GM19395 (cell line): Measurements from ENCODE around the gene PLCG1.
A peak's percentile ranks its signal among the peaks of the same experiment; 100 is the strongest.
"Not testable (repeated sequence)": the region's sequence is repeated elsewhere in the genome, so short reads cannot be mapped to it uniquely, and the experiment has no call there.

ENCODE experiments used
- ATAC-seq: cut with Tn5 transposase; IDR thresholded peaks from one replicate; pipeline ENCODE4 v1.9.1; 2021; ENCODE audit warnings: mild to moderate bottlenecking, moderate library complexity; ENCODE audit not compliant: unreplicated experiment

Gene PLCG1

DNA sequence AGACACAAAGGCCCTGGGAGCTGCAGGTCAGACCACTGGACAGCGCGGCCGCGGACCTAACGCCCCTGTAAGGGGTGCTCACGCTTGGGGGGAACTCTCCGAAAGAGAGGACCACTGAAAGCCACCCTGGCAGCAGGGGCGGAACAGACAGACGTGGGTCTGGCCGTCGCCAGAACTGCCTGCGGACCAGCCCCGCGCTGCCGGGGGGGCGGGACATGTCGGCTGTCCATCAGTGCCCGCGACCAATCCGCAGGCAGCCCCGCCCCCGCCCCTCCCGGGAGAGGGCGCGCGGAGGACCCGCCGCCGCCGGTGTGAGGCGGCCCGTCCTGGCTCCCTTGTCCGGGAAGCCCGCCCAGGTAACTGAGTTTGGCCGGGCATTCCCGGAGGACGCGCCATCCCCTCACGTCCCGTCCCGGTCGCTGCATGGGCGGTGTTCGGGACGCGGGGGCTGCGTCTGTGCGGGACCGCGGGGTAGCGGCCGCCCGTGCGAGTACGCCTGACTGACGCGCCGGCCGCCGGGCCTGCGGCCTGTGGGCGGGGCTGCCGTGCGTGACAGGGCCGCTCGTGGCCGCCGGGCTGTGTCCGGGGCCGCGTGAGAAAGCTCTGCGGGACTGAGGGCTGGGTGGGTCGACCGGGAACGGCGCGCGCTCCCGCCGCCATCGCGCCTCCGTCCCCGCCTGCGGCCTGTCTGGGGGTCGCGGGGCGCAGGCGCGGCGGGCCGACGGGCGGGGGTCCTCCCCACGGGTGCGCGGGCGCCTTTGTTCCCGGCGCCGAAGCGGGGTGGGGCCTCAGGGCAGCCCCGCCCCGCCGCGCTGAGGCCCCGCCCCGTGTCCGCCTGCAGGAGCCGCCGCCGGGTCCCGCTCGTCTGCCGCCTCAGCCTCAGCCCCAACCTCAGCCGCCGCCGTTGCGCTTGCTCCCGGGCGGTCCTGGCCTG is at the start of gene PLCG1:
Gene PLCG1 (plus strand): TSS at position 864 of the 934 bp plus-strand sequence. CDS start 99 bp downstream, outside the sequence.
- ATAC-seq, result peak; percentile 61

GRCh38 chr20:41087777-41088176 is 49.6 kb upstream of the PLCG1 start:
- no peak for ATAC-seq

DNA sequence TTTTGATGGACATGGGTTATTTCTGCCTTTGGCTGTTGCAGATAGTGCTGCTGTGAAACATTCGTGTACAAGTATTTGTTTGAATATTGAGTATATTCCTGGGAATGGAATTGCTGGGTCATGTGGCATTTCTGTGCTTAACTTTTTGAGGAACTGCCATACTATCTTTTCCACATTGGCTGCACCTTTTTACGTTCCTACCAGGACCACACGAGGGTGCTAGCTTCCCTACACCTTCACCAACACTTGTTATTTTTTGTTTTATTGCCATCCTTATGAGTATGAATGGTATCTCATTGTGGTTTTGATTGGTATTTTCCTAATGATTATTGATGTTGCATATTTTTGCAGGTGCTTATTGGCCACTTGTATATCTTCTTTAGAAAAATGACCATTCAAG is 47.8 kb upstream of the PLCG1 start:
- no peak for ATAC-seq

GRCh38 chr20:41091927-41092326 is 45.4 kb upstream of the PLCG1 start:
- no peak for ATAC-seq

DNA sequence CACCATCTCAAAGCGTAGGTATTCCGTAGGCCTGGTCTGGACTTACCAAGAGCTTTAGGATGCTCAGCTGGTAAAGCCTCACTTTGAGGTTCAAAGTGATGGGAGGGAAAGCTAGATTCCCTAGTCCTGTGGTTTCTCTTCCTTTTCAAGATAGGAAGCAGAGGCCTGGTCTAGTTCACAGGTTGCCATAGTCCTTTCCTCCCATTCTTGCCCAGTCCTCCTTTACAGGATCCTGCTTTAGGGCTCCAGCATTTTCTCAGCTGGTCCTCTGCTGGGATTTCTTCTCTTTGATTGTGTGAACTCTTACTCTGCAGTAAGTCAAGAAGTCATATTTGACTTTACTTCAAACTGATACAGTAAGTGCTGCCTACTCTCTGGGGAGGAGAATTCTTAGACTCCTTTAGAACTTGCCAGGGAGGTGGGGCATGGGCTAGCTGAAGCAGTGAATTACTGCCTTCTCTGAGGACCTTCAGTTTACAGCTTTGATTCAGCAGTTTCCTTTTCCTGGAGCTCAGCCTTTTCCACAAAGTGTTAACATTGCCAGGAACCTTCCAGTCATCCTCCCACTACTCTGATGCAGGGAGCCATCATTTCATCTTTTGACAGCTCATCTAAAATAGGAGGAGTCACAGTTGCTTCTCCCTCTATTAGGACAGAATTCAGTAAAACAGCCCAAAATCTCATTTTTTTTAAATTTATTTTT is 42.8 kb upstream of the PLCG1 start:
- no peak for ATAC-seq

- ATAC-seq, result no peak
These were observed 42.0 kb upstream of the PLCG1 start for GRCh38 chr20:41095110-41095969.

DNA sequence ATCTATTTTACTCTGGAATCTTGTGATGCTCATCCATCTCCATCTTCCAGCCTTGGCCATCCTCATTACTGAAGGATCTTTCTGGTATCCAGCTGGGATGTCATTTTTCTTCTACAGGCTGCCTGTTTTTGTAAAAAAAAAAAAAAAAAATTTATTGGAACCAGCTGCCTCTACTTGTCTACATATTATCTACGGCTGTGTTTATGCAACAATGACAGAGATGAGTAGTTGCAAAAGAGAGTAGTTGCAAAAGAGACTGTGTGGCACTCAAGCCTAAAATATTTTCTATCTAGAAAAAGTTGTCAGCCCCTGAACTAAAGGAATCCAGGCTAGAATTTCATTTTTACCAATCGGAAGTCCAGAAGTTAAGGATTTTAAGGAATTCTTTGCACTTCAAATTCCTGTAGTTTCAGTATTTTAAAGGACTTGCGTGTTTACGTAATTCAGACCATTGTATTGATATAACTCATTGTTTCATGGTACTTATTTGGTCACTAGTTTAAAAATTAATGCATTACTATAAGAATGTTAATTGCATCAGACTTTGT is 38.6 kb upstream of the PLCG1 start:
- ATAC-seq, result no peak

GRCh38 chr20:41100001-41100480 is 37.3 kb upstream of the PLCG1 start:
- ATAC-seq, result no peak

GRCh38 chr20:41101660-41102059 is 35.7 kb upstream of the PLCG1 start:
- ATAC-seq, result no peak

GRCh38 chr20:41108531-41108930 is 28.8 kb upstream of the PLCG1 start:
- no peak for ATAC-seq

- ATAC-seq, result no peak
These were observed 27.3 kb upstream of the PLCG1 start for GRCh38 chr20:41110012-41110411.

GRCh38 chr20:41110930-41111577 is 26.3 kb upstream of the PLCG1 start:
- no peak for ATAC-seq

GRCh38 chr20:41111578-41111951 is 25.8 kb upstream of the PLCG1 start:
- no peak for ATAC-seq

DNA sequence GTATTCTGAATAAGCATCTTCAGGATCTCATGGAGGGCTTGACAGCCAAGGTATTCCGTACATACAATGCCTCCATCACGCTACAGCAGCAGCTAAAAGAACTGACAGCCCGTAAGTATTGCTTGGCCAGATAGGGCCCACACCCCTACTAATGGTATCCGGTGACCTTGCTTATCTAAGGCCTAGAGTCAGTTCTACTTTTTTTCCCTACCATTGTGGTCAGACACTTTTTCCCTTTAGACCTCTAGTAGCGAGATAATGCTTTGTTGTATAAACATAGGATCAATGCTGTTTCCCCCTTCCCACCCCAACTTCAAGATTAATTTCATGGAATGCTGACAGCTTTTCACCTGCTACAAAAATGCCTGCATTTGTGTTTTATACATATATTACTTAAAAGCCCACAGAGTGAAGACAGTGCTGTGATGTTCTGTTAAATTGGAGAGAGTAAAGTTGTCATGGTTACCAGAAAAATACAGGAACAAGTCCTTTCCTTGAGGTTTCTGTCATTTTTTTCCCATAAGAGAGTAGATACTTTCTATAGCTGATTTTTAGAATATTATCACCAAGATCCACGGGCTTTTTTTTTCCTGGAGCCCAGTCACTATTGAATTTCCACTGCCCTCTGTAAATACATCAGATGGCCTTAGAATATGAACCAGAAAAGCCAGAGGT is 20.9 kb upstream of the PLCG1 start:
- no peak for ATAC-seq

DNA sequence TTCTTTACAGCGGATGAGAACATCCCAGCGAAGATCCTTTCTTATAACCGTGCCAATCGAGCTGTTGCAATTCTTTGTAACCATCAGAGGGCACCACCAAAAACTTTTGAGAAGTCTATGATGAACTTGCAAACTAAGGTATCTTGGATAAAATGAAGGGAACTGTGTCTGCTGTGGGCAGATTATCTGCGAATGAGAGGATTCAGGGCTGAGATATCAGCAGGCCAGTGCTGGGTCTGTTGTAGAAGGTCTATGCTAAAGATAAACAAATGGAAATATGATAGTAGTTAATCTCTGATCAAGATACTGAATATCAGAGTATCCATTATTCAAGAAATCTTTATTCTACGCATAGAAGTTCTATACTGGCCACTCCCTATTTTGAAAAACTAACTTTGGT is 19.2 kb upstream of the PLCG1 start:
- ATAC-seq, result not testable (repeated sequence)

DNA sequence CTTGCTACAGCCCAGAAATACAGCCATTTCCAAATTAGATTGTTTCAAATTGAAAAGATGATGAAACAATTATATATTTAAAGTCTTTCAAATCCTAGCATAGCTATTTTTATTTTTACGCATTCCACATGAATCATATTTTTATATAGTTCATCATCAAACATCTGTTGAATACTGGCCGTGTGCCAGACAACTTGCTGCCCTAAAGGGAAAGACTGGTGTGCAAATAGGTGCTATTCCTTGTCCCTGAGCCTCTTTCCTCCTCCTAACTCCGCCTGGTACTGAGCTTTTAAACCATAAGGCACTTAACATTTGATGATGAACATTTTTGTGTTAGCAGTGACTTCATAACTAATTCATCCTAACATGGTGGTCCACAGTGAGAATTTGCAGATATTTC is 18.7 kb upstream of the PLCG1 start:
- ATAC-seq, result no peak

DNA sequence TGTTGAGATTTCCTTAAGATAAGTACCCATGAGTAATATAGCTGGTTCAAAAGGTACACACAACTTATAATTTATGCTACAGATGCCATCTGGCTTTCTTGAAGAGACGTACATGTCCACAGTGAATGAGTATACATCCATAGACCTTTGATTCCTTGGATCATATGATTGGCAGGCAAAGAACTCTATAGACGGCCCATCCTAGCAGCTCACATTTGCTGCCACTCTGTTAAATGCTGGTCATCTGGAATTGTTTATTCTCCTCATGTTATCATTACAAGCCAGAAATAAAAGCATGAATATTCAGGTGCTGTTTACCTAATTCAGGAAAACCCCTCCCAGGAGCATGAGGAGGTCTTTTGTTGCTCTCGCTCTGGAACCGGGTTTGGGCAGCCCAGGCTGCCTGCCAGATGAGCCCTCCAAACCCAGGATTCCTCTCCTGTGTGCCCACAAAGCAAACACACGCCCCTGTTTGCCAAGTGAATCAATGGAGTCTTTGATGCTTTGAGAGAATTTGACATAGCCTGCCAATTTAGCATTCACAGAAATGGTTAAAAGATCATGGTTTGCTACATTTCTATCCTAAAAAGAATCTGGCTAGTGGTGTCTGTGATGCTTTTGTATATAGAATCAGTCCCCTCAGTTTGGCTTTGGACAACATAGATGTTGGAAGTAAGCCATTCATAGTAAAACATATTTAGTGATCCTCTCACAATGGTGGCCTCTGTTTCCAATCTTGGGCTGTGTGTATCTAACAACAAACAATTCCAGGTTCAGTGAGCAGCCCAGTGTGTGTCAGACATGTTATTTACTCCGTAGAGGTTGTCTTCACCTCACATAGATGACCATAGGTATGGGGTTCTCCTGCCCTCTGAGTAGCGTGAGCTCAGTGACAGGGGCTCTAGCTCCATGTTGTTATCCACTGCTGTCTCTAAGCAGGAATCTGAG is 17.5 kb upstream of the PLCG1 start:
- no peak for ATAC-seq

GRCh38 chr20:41121399-41121798 is 15.9 kb upstream of the PLCG1 start:
- ATAC-seq, result no peak

GRCh38 chr20:41123631-41124030 is 13.7 kb upstream of the PLCG1 start:
- ATAC-seq, result no peak
